22Rv1 (cell line): ENCODE data around the gene CDHR3.

ENCODE experiments used
- H3K27ac ChIP-seq: fragments of 450-650 bp; 2 replicates; pipeline ENCODE4 v1.5.1; 2017
- ZFX ChIP-seq: fragments of 450-650 bp; IDR thresholded peaks from 2 replicates; pipeline ENCODE4 v1.6.1; 2017; ENCODE audit warnings: antibody characterized with exemption, borderline replicate concordance
- TF ChIP-seq, protein P1 (sequence below): fragments of 450-650 bp; IDR thresholded peaks from 2 replicates; pipeline ENCODE4 v1.5.1; 2017; ENCODE audit warnings: mild to moderate bottlenecking

CDHR3 gene

DNA sequence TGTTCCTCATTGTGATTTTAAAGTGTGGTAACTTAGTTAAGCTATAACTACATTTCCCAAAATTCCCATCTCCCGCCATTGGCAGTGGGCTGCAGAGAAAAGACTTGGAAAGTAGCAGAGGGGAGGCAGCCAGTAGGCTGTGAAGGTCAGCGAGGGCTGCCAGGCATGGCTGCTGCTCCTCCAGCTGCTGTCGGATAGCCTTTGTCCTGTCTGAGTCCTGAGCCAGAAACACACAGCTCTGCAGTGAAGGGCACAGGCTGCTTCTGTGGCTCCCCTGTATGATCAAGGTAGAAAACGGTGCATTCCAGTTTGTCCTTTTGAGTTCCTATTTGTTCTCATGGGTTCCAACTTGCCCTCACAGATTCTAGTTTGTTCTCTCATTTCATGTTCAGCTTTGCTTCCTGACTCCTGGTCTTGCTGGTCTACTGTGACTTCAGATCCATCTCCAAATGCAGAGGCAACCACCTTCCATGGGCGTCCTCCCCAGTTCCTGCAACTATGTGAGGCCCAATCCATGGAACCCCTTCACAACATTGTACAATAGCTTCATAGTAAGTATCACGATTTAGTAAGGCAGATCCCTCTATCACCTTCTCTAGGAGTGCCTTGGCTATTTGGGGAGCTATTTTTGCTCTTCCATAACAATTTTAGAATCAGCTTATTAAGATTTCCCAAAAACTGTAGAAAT, 117.4 kb downstream of the CDHR3 start:
- H3K27ac ChIP-seq: no peak overlapping the region
- TF ChIP-seq, protein P1, sequence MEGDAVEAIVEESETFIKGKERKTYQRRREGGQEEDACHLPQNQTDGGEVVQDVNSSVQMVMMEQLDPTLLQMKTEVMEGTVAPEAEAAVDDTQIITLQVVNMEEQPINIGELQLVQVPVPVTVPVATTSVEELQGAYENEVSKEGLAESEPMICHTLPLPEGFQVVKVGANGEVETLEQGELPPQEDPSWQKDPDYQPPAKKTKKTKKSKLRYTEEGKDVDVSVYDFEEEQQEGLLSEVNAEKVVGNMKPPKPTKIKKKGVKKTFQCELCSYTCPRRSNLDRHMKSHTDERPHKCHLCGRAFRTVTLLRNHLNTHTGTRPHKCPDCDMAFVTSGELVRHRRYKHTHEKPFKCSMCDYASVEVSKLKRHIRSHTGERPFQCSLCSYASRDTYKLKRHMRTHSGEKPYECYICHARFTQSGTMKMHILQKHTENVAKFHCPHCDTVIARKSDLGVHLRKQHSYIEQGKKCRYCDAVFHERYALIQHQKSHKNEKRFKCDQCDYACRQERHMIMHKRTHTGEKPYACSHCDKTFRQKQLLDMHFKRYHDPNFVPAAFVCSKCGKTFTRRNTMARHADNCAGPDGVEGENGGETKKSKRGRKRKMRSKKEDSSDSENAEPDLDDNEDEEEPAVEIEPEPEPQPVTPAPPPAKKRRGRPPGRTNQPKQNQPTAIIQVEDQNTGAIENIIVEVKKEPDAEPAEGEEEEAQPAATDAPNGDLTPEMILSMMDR: no peak
- no peak for TF ChIP-seq ZFX

DNA sequence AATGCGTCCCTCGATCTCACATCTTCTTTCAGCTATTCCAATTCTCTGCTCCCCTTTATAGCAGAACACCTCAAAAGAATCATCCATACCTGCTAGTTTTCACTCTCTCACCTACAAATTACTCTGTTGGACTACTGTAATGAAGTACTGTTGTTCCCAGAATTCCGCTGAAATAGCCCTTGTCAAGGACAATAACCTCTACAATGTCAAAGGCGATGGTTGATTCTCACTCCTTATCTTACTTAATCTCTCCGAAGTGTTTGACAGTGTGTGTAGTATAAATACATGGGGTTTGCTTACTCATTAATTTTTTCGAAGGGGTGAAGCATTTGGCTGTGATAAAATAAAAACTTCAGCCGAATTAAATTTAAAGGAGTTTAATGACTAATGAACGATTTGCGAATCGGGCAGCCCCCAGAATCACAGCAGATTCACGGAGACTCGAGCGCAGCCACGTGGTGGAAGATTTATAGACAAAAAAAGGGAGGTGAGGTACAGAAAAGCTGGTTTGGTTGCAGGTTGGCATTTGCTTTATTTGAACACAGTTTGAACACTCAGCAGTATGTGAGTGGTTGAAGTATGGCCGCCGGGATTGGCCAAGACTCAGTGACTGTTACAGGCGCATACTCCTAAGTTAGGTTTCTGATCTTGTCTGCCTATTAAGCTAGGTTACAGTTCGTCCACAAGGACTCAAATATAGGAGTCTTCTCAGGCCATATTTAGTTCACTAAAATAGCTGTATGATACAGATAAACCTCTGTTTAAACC, 119.2 kb downstream of the CDHR3 start:
- TF ChIP-seq, protein P1: no peak
- TF ChIP-seq ZFX: no peak
- no peak overlapping the region for H3K27ac ChIP-seq
